ENCODE results near the gene HPCAL1.

DNA sequence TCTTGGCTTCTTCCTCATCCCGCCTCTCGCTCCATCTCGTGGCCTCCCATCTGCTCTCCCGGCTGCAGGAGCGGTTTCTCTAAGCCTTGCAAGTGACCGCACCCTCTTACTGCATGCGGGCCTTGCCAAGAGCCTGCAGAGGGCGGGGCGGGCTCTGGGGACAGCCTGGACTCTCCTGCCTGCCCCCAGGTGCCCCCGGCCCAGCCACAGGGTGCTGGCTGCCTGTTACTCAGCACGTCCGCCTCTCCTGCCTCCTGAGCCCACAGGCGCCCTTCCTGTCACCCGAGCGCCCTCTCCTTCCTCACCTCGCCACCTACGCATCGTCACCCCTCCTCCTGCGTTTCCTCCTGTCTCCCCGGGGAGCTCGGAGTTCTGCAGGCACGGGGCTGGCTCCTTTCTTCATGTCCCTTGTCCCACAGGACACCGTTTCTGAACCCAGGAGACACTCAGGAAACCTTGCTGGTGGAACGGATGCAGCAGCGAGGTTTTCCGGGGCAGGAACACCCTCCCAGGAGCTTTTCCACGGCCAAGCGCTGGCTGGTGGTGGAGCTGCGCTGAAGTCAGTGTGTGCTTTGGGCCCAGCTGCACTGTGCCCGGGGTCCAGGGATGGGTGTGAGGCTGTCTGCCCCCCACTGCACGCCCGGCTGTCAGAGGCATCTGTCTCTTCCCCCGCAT lies 28.5 kb downstream of the HPCAL1 start:
- TF ChIP-seq EP300 (IDR thresholded peaks at IDR 0.05; ENCODE audit: borderline replicate concordance) (no peak), CEBPB (IDR thresholded peaks at IDR 0.05) (no peak), YY1 (IDR thresholded peaks at IDR 0.05; ENCODE audit: low read depth) (no peak)
